Fibroblast of peridontal ligament (primary cell): ENCODE data around the gene C19orf44.

Experiments
- DNase-seq: peaks from one replicate; pipeline ENCODE4 v3.0.0-alpha.2; 2010; ENCODE audit errors: extremely low read depth

C19orf44 gene

GRCh38 chr19:16516923-16517610, 20.9 kb downstream of the C19orf44 start:
- DNase-seq: no peak

GRCh38 chr19:16518061-16518460, 21.9 kb downstream of the C19orf44 start:
- no peak for DNase-seq

- DNase-seq: no peak
Measured at GRCh38 chr19:16518483-16519229, 22.5 kb downstream of the C19orf44 start.

GRCh38 chr19:16519230-16519687, 23.1 kb downstream of the C19orf44 start:
- no peak for DNase-seq

- DNase-seq: no peak
Measured at GRCh38 chr19:16520074-16520973, 24.1 kb downstream of the C19orf44 start.

GRCh38 chr19:16520986-16521624, 24.9 kb downstream of the C19orf44 start:
- DNase-seq: no peak

GRCh38 chr19:16521715-16522289, 25.6 kb downstream of the C19orf44 start:
- DNase-seq: no peak

GRCh38 chr19:16522559-16523377, 26.6 kb downstream of the C19orf44 start:
- DNase-seq: no peak

GRCh38 chr19:16524991-16525734, 29.0 kb downstream of the C19orf44 start:
- no peak for DNase-seq

GRCh38 chr19:16525751-16526481, 29.7 kb downstream of the C19orf44 start:
- no peak for DNase-seq

GRCh38 chr19:16527334-16527935, 31.2 kb downstream of the C19orf44 start:
- DNase-seq: no peak

GRCh38 chr19:16527971-16528521, 31.9 kb downstream of the C19orf44 start:
- no peak for DNase-seq

GRCh38 chr19:16529466-16530144, 33.4 kb downstream of the C19orf44 start:
- DNase-seq: no peak

- no peak for DNase-seq
Measured at GRCh38 chr19:16530540-16531379, 34.6 kb downstream of the C19orf44 start.

- DNase-seq: no peak
Measured at GRCh38 chr19:16531380-16531669, 35.1 kb downstream of the C19orf44 start.

- DNase-seq: no peak
Measured at GRCh38 chr19:16532440-16533234, 36.4 kb downstream of the C19orf44 start.
